Inflammatory macrophage treated with lipopolysaccharide for 1 hour (primary cell): ENCODE measurements around the gene PPP1R12B.
"Not testable (repeated sequence)": the region's sequence is repeated elsewhere in the genome, so short reads cannot be mapped to it uniquely, and the experiment has no call there.

Experiments
- DNase-seq, 2 donors: peaks; one replicate each; pipeline ENCODE4 v3.0.0-alpha.2; 2020 to 2022

The PPP1R12B gene

GRCh38 chr1:202540014-202540413, 191.5 kb downstream of the PPP1R12B start:
- no peak for DNase-seq

GRCh38 chr1:202540448-202540847, 191.9 kb downstream of the PPP1R12B start:
- no peak for DNase-seq

GRCh38 chr1:202540858-202541257, 192.4 kb downstream of the PPP1R12B start:
- DNase-seq = not testable (repeated sequence)

- DNase-seq = not testable (repeated sequence)
These were observed 193.9 kb downstream of the PPP1R12B start for GRCh38 chr1:202542415-202542814.

- DNase-seq = not testable (repeated sequence)
These were observed 195.0 kb downstream of the PPP1R12B start for GRCh38 chr1:202543537-202543936.

GRCh38 chr1:202544766-202545449, 196.4 kb downstream of the PPP1R12B start:
- not testable (repeated sequence) for DNase-seq

- DNase-seq = not testable (repeated sequence)
These were observed 197.3 kb downstream of the PPP1R12B start for GRCh38 chr1:202545647-202546303.

GRCh38 chr1:202546377-202546776, 197.9 kb downstream of the PPP1R12B start:
- not testable (repeated sequence) for DNase-seq

- DNase-seq = not testable (repeated sequence)
These were observed 198.3 kb downstream of the PPP1R12B start for GRCh38 chr1:202546796-202547195.

- DNase-seq = no peak
These were observed 198.7 kb downstream of the PPP1R12B start for GRCh38 chr1:202547215-202547614.

- DNase-seq = not testable (repeated sequence)
These were observed 201.6 kb downstream of the PPP1R12B start for GRCh38 chr1:202550088-202550487.

- no peak for DNase-seq
These were observed 203.2 kb downstream of the PPP1R12B start for GRCh38 chr1:202551683-202552082.

GRCh38 chr1:202552615-202553014, 204.1 kb downstream of the PPP1R12B start:
- not testable (repeated sequence) for DNase-seq

GRCh38 chr1:202553078-202553477, 204.6 kb downstream of the PPP1R12B start:
- not testable (repeated sequence) for DNase-seq

- DNase-seq = peak; percentile 64 to 75
These were observed 205.1 kb downstream of the PPP1R12B start for GRCh38 chr1:202553560-202554038.

GRCh38 chr1:202554619-202555018, 206.1 kb downstream of the PPP1R12B start:
- DNase-seq = not testable (repeated sequence)

- not testable (repeated sequence) for DNase-seq
These were observed 207.5 kb downstream of the PPP1R12B start for GRCh38 chr1:202556037-202556436.

GRCh38 chr1:202557662-202558061, 209.2 kb downstream of the PPP1R12B start:
- DNase-seq = not testable (repeated sequence)

- DNase-seq = no peak
These were observed 212.7 kb downstream of the PPP1R12B start for GRCh38 chr1:202561240-202561639.

- DNase-seq = no peak
These were observed 213.4 kb downstream of the PPP1R12B start for GRCh38 chr1:202561726-202562443.

- no peak for DNase-seq
These were observed 214.1 kb downstream of the PPP1R12B start for GRCh38 chr1:202562444-202563060.

- DNase-seq = no peak
These were observed 215.3 kb downstream of the PPP1R12B start for GRCh38 chr1:202563818-202564217.

GRCh38 chr1:202564958-202565495, 216.5 kb downstream of the PPP1R12B start:
- no peak for DNase-seq
